ENCODE measurements around the gene NUP205.

Gene NUP205

DNA sequence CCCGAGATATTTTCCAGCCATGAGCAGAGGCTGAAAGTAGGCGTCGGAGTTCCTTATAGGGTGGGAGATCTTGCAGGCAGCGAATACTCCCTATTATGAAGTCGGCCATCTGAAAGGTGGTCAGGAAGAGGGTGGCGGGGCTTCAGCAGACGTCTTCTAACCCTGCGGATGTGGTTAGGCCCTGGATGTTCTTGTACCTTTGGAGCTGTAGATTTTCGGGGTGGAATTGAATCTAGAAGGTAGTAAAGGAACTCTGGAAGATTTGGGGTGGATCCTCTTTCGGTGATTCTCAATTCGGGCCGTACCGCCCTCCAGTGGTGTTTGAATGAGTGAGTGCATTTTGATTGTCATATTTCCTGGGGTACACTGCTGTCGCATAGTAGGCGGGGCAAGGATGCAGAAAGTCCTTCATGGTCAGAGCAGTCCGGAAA is 635 bp downstream of the NUP205 start:
- Histone ChIP-seq H3K36me3 (replicated peaks; ENCODE audit: low read depth, low read length) (peaks cover 8% of the 10 kb centered on the region), H3K4me1 (ENCODE audit: low read length) (peaks cover 15% of the 10 kb centered on the region), H3K4me3 (ENCODE audit: low read length) (peak overlapping the region; percentile 89), H3K27me3 (ENCODE audit: low read depth, low read length) (no peaks in the 10 kb centered on the region), H3K9ac (ENCODE audit: low read length) (peak overlapping the region; percentile 97), H2AFZ (ENCODE audit: low read depth, low read length) (peak overlapping the region; percentile 88), H4K20me1 (ENCODE audit: insufficient read depth, low read length) (peaks cover 17% of the 10 kb centered on the region), H3K27ac (ENCODE audit: low read length) (peak overlapping the region; percentile 81), H3K79me2 (ENCODE audit: low read length) (peaks cover 58% of the 10 kb centered on the region), H3K9me3 (ENCODE audit: insufficient read depth, low read length) (no peaks in the 10 kb centered on the region), H3K4me2 (ENCODE audit: low read length) (peak overlapping the region; percentile 89)
- TF ChIP-seq, protein P1, sequence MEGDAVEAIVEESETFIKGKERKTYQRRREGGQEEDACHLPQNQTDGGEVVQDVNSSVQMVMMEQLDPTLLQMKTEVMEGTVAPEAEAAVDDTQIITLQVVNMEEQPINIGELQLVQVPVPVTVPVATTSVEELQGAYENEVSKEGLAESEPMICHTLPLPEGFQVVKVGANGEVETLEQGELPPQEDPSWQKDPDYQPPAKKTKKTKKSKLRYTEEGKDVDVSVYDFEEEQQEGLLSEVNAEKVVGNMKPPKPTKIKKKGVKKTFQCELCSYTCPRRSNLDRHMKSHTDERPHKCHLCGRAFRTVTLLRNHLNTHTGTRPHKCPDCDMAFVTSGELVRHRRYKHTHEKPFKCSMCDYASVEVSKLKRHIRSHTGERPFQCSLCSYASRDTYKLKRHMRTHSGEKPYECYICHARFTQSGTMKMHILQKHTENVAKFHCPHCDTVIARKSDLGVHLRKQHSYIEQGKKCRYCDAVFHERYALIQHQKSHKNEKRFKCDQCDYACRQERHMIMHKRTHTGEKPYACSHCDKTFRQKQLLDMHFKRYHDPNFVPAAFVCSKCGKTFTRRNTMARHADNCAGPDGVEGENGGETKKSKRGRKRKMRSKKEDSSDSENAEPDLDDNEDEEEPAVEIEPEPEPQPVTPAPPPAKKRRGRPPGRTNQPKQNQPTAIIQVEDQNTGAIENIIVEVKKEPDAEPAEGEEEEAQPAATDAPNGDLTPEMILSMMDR (IDR thresholded peaks at IDR 0.05; ENCODE audit: low read depth, low read length): peak; percentile 74
- TF ChIP-seq EZH2phosphoT487 (IDR thresholded peaks at IDR 0.05; ENCODE audit: low read depth): no peak

DNA sequence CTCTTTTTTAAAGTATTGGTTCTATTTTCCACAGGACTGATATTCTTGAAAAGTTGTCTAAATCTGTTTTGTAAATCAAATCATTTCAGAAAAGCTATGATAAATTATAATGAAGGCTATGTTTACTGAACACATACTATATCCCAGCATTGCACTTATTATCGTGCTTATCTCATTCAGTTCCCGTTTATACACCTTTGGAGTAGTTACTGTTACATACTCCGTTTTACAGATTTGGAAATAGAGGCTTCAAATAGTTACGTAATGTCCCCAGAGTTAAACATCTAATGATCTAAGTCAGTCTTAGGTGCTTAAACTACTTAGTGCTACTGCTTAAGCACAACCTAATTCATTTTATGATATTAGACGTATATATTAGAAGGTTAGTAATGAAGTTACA is 1.2 kb downstream of the NUP205 start:
- H3K4me2 ChIP-seq (ENCODE audit: low read length): peak overlapping the region; percentile 89
- TF ChIP-seq, protein P1 (IDR thresholded peaks at IDR 0.05; ENCODE audit: low read depth, low read length): no peak
- no peak for TF ChIP-seq EZH2phosphoT487 (IDR thresholded peaks at IDR 0.05; ENCODE audit: low read depth)
- peak overlapping the region; percentile 89 for H3K4me3 ChIP-seq (ENCODE audit: low read length)
- H3K4me1 ChIP-seq (ENCODE audit: low read length): peaks cover 15% of the 10 kb centered on the region
- no peaks in the 10 kb centered on the region for H3K9me3 ChIP-seq (ENCODE audit: insufficient read depth, low read length)
- peak overlapping the region; percentile 97 for H3K9ac ChIP-seq (ENCODE audit: low read length)
- peaks cover 17% of the 10 kb centered on the region for H4K20me1 ChIP-seq (ENCODE audit: insufficient read depth, low read length)
- H2AFZ ChIP-seq (ENCODE audit: low read depth, low read length): no peak overlapping the region
- H3K36me3 ChIP-seq (replicated peaks; ENCODE audit: low read depth, low read length): peaks cover 8% of the 10 kb centered on the region
- no peak overlapping the region for H3K27ac ChIP-seq (ENCODE audit: low read length)
- H3K27me3 ChIP-seq (ENCODE audit: low read depth, low read length): no peaks in the 10 kb centered on the region
- H3K79me2 ChIP-seq (ENCODE audit: low read length): peaks cover 63% of the 10 kb centered on the region

DNA sequence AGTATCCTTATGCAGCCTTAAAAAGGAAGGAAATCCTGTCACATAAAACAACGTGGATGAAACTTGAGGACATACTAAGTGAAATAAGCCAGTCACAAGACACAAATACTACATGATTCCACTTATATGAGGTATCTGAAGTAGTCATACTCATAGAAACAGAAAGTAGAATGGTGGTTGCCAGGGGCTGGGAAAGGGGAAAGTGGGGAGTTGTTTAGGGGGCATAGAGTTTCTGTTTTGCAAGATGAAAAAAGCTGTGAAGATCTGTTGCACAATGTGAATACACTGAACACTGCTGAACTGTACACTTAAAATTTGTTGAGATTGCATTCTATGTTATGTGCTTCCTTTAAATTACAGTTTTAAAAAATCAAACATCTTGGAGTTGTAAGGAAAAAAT is 2.9 kb downstream of the NUP205 start:
- Histone ChIP-seq H3K27ac (ENCODE audit: low read length) (no peak overlapping the region), H3K4me3 (ENCODE audit: low read length) (no peak overlapping the region), H3K4me1 (ENCODE audit: low read length) (peaks cover 15% of the 10 kb centered on the region), H3K27me3 (ENCODE audit: low read depth, low read length) (no peaks in the 10 kb centered on the region), H4K20me1 (ENCODE audit: insufficient read depth, low read length) (peaks cover 17% of the 10 kb centered on the region), H3K4me2 (ENCODE audit: low read length) (no peak overlapping the region), H3K9ac (ENCODE audit: low read length) (no peak overlapping the region), H3K36me3 (replicated peaks; ENCODE audit: low read depth, low read length) (peaks cover 10% of the 10 kb centered on the region), H3K79me2 (ENCODE audit: low read length) (peaks cover 81% of the 10 kb centered on the region), H3K9me3 (ENCODE audit: insufficient read depth, low read length) (no peaks in the 10 kb centered on the region), H2AFZ (ENCODE audit: low read depth, low read length) (no peak overlapping the region)
- TF ChIP-seq, protein P1 (IDR thresholded peaks at IDR 0.05; ENCODE audit: low read depth, low read length): no peak
- TF ChIP-seq EZH2phosphoT487 (IDR thresholded peaks at IDR 0.05; ENCODE audit: low read depth): no peak

DNA sequence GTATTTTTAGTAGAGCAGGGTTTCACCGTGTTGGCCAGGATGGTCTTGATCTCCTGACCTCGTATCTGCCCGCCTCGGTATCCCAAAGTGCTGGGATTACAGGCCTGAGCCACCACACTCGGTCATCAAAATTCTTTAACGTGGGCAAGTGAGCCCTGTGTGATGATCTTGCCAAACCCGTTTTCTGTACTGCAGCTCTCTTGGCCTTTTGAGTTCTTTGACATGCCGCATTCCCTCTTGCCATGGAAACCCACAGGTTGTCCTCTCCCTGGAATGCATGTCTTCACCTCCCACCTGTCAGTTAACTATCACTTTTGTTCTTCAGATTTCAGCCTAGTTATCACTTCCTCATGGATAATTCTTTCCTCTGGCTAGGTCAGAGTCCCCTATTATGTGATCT is 5.0 kb downstream of the NUP205 start:
- Histone ChIP-seq H4K20me1 (ENCODE audit: insufficient read depth, low read length) (peaks cover 25% of the 10 kb centered on the region), H3K27ac (ENCODE audit: low read length) (no peak overlapping the region), H3K4me3 (ENCODE audit: low read length) (no peak overlapping the region), H3K9ac (ENCODE audit: low read length) (no peak overlapping the region), H3K27me3 (ENCODE audit: low read depth, low read length) (no peaks in the 10 kb centered on the region), H3K4me1 (ENCODE audit: low read length) (peaks cover 4% of the 10 kb centered on the region), H2AFZ (ENCODE audit: low read depth, low read length) (no peak overlapping the region), H3K9me3 (ENCODE audit: insufficient read depth, low read length) (no peaks in the 10 kb centered on the region), H3K4me2 (ENCODE audit: low read length) (no peak overlapping the region), H3K36me3 (replicated peaks; ENCODE audit: low read depth, low read length) (peaks cover 17% of the 10 kb centered on the region), H3K79me2 (ENCODE audit: low read length) (peaks cover 100% of the 10 kb centered on the region)
- no peak for TF ChIP-seq EZH2phosphoT487 (IDR thresholded peaks at IDR 0.05; ENCODE audit: low read depth)
- TF ChIP-seq, protein P1 (IDR thresholded peaks at IDR 0.05; ENCODE audit: low read depth, low read length): no peak
